Astrocyte (in vitro differentiated cells and primary cell): ENCODE results near the gene MYL3. TPM values are rescaled to one million over a fixed set of nuclear protein-coding genes. Genes with fewer than 3 reads are reported as not detected.

Experiments
- DNase-seq: peaks from one replicate; pipeline ENCODE4 v3.0.0-alpha.2; 2010; ENCODE audit warnings: low read depth
- FAIRE-seq: peaks from 2 replicates; lab custom pipeline; 2011; peaks lifted over from hg19 to GRCh38; lab: Jason Lieb, UNC
- H2AFZ ChIP-seq: 2 replicates; pipeline ENCODE4 v1.6.0; 2012; ENCODE audit warnings: low read depth, low read length, inconsistent platforms
- H3K27ac ChIP-seq: 2 replicates; pipeline ENCODE4 v1.5.1; 2011; ENCODE audit warnings: low read depth, low read length, inconsistent platforms
- H3K27me3 ChIP-seq: 2 replicates; pipeline ENCODE4 v1.6.0; 2011; ENCODE audit warnings: low read length, inconsistent platforms; ENCODE audit not compliant: insufficient read depth
- H3K36me3 ChIP-seq: 2 replicates; pipeline ENCODE4 v1.5.1; 2011; ENCODE audit warnings: low read length, inconsistent platforms; ENCODE audit not compliant: insufficient read depth
- H3K4me1 ChIP-seq: 2 replicates; pipeline ENCODE4 v1.5.1; 2011; ENCODE audit warnings: low read length, inconsistent platforms; ENCODE audit not compliant: insufficient read depth
- H3K4me2 ChIP-seq: 2 replicates; pipeline ENCODE4 v1.6.0; 2012; ENCODE audit warnings: low read length, inconsistent platforms
- H3K4me3 ChIP-seq: 2 replicates; pipeline ENCODE4 v1.5.1; 2011; ENCODE audit warnings: low read depth, mild to moderate bottlenecking, low read length, inconsistent platforms; ENCODE audit not compliant: insufficient read depth
- H3K79me2 ChIP-seq: 2 replicates; pipeline ENCODE4 v1.6.0; 2012; ENCODE audit warnings: mild to moderate bottlenecking, low read length, inconsistent platforms; ENCODE audit not compliant: insufficient read depth
- H3K9ac ChIP-seq: 2 replicates; pipeline ENCODE4 v1.6.0; 2012; ENCODE audit warnings: mild to moderate bottlenecking, low read length, inconsistent platforms
- H3K9me3 ChIP-seq: 2 replicates; pipeline ENCODE4 v1.5.1; 2012; ENCODE audit warnings: low read depth, mild to moderate bottlenecking, low read length, inconsistent platforms; ENCODE audit not compliant: insufficient read depth
- H4K20me1 ChIP-seq: 2 replicates; pipeline ENCODE4 v1.6.0; 2012; ENCODE audit warnings: low read length, inconsistent platforms; ENCODE audit not compliant: insufficient read depth
- H3K27ac Mint-ChIP-seq: one replicate; pipeline ENCODE4 v1.8.0; 2021; ENCODE audit warnings: mild to moderate bottlenecking, mixed read lengths; ENCODE audit not compliant: unreplicated experiment
- H3K27me3 Mint-ChIP-seq: one replicate; pipeline ENCODE4 v1.8.0; 2021; ENCODE audit warnings: low read depth, mixed read lengths; ENCODE audit not compliant: unreplicated experiment
- H3K36me3 Mint-ChIP-seq: one replicate; pipeline ENCODE4 v1.8.0; 2021; ENCODE audit warnings: low read depth, mixed read lengths; ENCODE audit not compliant: unreplicated experiment
- H3K4me1 Mint-ChIP-seq: one replicate; pipeline ENCODE4 v1.8.0; 2021; ENCODE audit warnings: low read depth, mixed read lengths; ENCODE audit not compliant: unreplicated experiment
- H3K4me3 Mint-ChIP-seq: one replicate; pipeline ENCODE4 v1.8.0; 2021; ENCODE audit warnings: mild to moderate bottlenecking, moderate library complexity, mixed read lengths; ENCODE audit not compliant: unreplicated experiment
- H3K9me3 Mint-ChIP-seq: one replicate; pipeline ENCODE4 v1.8.0; 2021; ENCODE audit warnings: mild to moderate bottlenecking, mixed read lengths; ENCODE audit not compliant: unreplicated experiment
- EZH2 ChIP-seq: IDR thresholded peaks from 2 replicates; pipeline ENCODE4 v1.6.1; 2012; ENCODE audit warnings: mild to moderate bottlenecking, low read length, inconsistent platforms; ENCODE audit not compliant: insufficient read depth
- total RNA-seq: library from RNA; stranded (reverse); gene quantifications from 2 replicates; pipeline ENCODE4 v1.2.1, GENCODE V29; 2021
- TF ChIP-seq, protein P1 (sequence below): IDR thresholded peaks from 2 replicates; pipeline ENCODE4 v1.5.1; 2011; ENCODE audit warnings: low read depth, mild to moderate bottlenecking, inconsistent platforms, low read length, moderate library complexity; ENCODE audit not compliant: insufficient read depth

Gene MYL3
- total RNA-seq, 1 donor from 2014 or later: 0.89 TPM

GRCh38 chr3:46882377-46883053 is 19.3 kb upstream of the MYL3 start:
- DNase-seq (no peak), FAIRE-seq (no peak)
- peaks cover 6% of the 10 kb centered on the region for H3K4me1 ChIP-seq
- H3K4me3 Mint-ChIP-seq: peak overlapping the region; percentile 80
- H3K36me3 Mint-ChIP-seq: peaks cover 3% of the 10 kb centered on the region
- TF ChIP-seq, protein P1, sequence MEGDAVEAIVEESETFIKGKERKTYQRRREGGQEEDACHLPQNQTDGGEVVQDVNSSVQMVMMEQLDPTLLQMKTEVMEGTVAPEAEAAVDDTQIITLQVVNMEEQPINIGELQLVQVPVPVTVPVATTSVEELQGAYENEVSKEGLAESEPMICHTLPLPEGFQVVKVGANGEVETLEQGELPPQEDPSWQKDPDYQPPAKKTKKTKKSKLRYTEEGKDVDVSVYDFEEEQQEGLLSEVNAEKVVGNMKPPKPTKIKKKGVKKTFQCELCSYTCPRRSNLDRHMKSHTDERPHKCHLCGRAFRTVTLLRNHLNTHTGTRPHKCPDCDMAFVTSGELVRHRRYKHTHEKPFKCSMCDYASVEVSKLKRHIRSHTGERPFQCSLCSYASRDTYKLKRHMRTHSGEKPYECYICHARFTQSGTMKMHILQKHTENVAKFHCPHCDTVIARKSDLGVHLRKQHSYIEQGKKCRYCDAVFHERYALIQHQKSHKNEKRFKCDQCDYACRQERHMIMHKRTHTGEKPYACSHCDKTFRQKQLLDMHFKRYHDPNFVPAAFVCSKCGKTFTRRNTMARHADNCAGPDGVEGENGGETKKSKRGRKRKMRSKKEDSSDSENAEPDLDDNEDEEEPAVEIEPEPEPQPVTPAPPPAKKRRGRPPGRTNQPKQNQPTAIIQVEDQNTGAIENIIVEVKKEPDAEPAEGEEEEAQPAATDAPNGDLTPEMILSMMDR: no peak
- TF ChIP-seq EZH2: peak; percentile 79
- peaks cover 39% of the 10 kb centered on the region for H3K27me3 ChIP-seq
- peak overlapping the region; percentile 49 for H3K4me3 ChIP-seq
- H2AFZ ChIP-seq: peak overlapping the region; percentile 75
- H3K4me1 Mint-ChIP-seq: peaks cover 9% of the 10 kb centered on the region
- no peaks in the 10 kb centered on the region for H3K36me3 ChIP-seq
- H3K4me2 ChIP-seq: peak overlapping the region; percentile 91
- no peaks in the 10 kb centered on the region for H3K9me3 ChIP-seq
- peaks cover 14% of the 10 kb centered on the region for H4K20me1 ChIP-seq
- H3K9ac ChIP-seq: peak overlapping the region; percentile 23
- no peaks in the 10 kb centered on the region for H3K9me3 Mint-ChIP-seq
- no peak overlapping the region for H3K27ac ChIP-seq
- no peaks in the 10 kb centered on the region for H3K79me2 ChIP-seq
- peaks cover 44% of the 10 kb centered on the region for H3K27me3 Mint-ChIP-seq
- no peak overlapping the region for H3K27ac Mint-ChIP-seq

DNA sequence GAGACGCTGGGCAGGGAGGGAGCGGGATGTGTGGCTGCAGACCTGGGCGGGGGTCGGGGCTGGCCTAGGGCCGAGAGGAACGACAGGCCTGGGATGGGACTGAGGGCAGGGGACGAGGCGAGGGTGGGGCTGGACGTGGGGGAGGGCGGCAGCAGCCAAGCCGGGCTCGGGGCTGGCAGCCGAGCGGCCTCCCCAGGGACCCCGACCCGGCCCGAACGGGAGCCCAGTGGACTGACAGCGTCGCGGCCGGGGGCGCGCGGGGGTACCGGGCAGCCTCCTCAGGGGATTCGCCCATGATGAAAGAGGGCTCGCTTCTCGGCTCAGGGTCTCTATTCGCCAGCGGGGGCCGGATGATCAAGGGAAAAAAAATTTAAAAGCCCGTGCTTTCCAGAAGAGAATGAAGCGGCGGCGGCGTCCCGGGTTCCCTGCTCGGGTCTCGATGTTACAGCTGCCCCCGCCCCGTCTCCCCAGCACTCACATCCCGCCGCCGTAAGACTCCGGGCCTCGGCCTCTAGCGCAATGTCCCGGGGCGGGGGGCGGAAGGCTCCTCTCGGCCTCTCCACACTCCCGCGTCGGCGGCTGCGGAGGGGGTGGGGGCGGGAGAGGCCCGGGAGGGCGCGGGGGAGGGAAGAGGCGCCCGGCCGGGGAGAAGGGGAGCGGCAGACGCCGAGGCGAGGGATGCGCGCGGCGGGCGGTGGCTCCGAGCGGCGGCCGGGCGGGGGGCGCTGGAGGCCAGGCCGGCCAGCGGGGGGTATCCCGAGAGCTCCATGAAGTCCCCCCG is 18.5 kb upstream of the MYL3 start:
- DNase-seq (no peak), FAIRE-seq (no peak)
- H3K27ac Mint-ChIP-seq: no peak overlapping the region
- H3K4me2 ChIP-seq: peak overlapping the region; percentile 91
- no peaks in the 10 kb centered on the region for H3K79me2 ChIP-seq
- H3K4me1 Mint-ChIP-seq: peaks cover 15% of the 10 kb centered on the region
- peak overlapping the region; percentile 49 for H3K4me3 ChIP-seq
- no peaks in the 10 kb centered on the region for H3K9me3 Mint-ChIP-seq
- peak overlapping the region; percentile 75 for H2AFZ ChIP-seq
- H4K20me1 ChIP-seq: peaks cover 14% of the 10 kb centered on the region
- TF ChIP-seq EZH2: peak; percentile 37
- TF ChIP-seq, protein P1: no peak
- no peak overlapping the region for H3K9ac ChIP-seq
- H3K27me3 ChIP-seq: peaks cover 36% of the 10 kb centered on the region
- peaks cover 3% of the 10 kb centered on the region for H3K36me3 Mint-ChIP-seq
- H3K4me1 ChIP-seq: peaks cover 6% of the 10 kb centered on the region
- no peaks in the 10 kb centered on the region for H3K36me3 ChIP-seq
- peaks cover 42% of the 10 kb centered on the region for H3K27me3 Mint-ChIP-seq
- H3K27ac ChIP-seq: no peak overlapping the region
- H3K9me3 ChIP-seq: no peaks in the 10 kb centered on the region
- H3K4me3 Mint-ChIP-seq: peak overlapping the region; percentile 57
